Stimulated activated CD8-positive, alpha-beta memory T cell treated with anti-CD3 and anti-CD28 coated beads, Interleukin-7, amount 100 ng/mL, for 1 hour (primary cell): Measurements from ENCODE around the gene NT5DC4.
A peak's percentile ranks its signal among the peaks of the same experiment; 100 is the strongest.

Experiments used
- DNase-seq, 2 donors: peaks; one replicate each; pipeline ENCODE4 v3.0.0-alpha.2; 2020; ENCODE audit warnings: low read depth in 2 of 2

The NT5DC4 gene

DNA sequence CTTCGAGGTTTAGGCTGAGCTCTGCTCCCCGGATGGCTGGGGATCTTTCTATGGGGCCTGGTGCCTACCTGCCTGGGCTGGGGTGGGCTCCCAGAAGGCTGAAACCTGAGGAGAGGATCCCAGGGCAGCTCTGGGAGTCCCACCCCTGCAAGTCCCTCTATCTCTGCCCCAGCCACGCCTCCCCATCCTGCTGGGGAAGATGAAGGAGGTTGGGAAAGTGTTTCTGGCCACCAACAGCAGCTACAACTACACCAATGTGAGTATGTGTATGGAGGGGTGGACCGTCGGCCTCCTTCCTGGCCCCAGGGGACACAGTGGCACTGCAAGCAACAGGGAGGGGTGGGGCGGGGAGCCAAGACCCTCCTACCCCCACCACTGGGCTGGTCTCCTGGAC, 2.7 kb downstream of the NT5DC4 start:
- no peak for DNase-seq

DNA sequence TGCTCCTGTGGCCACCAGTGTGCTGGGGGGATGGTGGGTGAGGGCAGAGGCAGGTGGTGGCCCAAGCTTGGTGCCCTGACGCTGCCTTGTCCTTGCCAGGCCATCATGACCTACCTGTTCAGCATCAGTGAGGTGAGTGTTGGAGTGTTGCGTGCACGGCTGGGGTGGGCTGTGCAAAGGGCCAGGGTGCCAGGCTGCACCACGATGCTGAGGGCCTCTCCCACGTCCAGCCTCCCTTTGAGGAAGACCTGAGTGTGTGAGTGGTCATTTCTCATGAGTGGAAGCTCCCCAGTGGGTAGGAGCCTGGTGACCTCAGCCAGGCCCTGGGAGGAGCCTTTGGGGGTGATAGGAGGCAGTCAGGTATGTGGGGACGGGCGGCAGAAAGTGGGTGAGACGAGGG, 3.2 kb downstream of the NT5DC4 start:
- DNase-seq, result no peak

DNA sequence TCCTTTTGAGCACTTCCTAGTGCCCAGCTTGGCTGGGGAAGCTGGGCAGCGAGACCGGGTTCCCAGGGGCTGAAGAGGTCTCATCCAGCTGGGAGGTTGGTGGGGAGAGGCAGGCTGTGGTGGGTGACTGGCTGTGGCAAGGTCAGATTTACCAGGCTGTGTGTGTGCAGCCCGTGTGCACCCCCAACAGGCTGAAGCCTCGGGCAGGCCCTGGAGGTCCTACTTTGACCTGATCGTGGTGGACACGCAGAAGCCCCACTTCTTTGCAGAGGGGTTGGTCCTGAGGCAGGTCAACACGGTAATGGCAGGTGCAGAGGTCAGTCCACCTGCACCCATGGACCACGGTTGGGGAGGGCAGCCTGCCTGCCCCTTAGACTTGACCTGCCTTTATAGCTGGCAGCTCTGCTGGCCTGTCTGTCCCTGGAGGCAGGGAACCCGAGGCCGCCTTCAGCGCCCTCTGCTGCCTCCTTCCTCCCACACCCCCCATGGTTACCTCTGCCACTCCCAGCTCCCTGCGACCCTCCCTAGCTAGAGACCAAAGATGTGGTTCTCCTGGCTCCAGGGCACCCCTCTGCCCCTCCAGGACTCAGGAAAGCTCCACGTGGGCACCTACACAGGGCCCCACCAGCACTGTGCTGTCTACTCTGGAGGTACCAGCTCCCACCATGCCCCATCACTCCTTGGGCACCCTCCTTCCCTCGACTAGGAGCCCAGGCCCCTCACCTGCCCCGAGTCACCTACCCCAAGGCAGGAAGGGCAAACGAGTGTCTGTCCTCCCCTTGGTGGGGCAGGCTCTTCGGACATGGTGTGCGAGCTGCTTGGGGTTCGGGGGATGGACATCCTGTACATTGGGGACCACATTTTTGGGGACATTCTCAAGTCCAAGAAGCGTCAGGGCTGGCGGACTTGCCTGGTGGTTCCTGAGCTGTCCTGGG, 4.0 kb downstream of the NT5DC4 start:
- no peak for DNase-seq

DNA sequence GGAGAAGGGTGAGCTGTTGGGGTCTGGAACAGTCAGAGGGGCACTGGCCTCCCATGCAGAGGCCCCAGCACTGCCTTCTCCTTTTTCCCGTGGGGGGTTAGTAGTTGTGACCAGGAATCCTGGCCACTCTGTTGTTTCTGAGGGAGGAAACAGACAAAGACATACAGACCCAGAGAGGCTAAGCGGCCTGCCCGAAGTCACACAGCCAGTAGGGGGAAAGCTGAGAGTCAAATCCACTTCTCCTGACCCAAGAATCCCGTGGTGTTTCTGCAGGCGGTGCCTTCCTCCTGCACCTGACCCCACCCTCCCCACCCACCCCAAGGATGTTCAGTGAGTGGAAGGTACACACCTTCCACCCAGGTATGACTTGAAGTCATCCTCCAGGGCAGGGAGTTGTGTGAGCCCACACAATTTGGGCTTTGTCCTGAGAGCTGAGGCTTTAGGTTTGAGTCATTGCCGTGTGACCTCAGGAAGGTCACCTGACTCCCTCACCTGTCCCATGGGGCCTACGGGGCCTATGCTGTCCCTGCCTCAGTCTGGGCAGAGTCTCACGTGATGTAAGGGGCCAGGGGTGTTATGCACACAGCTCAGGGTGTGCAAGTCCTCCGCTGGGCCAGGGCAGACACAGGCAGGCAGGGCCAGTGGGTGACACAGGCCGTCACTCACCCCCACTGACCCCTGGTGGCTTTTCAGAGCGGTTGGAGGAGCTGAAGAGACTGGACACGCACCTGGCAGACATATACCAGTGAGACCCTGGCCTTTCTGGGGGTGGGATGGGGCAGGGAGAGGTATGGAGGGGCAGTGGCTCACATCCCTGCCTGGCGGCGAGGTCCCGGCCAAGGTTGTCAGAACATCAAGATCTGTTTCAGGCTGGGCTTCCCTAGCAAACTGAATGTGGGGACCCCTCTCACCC, 5.0 kb downstream of the NT5DC4 start:
- DNase-seq, result no peak

DNA sequence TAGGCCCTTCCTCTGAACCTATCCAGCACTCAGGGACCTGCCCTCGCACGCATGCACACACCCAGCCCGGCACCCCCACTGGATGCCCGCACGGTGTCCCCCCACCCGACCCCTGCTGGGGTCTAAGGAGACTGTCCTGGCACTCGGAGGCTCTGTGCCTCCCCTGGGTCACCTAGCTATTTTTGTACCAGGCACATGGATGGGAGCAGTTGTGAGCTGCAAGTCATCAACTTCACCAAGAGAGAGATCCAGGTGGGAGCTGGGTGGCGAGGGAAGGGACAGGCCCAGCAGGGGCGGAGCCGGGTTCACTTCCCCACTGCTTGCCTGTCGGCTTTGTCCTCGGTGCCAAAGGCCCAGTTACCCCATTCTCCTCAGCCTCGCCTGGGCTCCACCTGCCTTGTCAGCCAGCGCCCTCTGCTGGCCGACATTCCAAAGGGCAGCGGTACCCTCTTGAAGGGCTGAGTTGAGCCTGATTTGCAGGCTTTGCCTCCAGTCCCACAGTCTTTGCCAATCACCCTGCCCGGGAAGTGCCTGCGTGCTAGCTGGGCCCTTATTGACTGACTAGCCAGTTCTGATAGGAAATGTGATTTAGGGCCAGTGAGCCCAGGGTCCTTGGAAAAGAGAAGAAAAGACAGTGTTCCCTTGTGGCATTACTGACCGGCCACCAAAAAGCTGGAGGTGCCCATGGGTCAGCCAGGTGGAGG, 5.8 kb downstream of the NT5DC4 start:
- DNase-seq, result peak; percentile 68 to 70

DNA sequence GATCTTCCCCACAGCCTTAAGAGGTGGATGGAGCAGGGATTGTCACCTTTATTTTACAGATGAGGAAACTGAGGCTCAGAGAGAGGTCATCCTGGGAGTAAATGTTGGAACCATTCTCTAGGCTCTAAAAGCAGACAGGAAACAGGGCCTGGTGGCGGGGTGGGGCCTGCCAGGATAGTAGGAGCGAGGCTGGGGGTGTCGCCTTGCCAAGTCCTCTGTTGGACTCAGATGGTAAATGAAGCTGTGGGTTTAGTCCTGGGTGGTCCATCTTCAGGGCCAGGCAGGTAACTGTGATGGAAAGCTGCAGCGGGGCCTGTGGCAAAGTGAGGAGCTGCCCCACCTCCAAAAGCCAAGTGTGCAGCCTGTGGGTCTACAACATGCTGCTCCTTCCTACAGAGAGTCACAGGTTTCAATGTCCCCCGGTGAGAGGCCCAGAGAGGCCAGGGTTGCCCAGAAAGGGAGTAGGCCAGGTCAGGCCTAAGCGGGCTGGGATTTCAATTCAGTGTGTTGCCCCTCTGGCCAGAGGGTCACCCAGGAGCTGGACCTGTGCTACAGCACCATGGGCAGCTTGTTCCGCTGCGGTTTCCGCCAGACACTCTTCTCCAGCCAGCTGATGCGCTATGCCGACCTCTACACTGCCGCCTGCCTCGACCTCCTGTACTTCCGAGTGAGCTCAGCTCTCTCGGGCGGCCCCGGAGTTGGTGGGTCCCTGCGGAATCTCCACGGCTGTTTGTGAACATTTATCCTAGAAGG, 6.6 kb downstream of the NT5DC4 start:
- no peak for DNase-seq

DNA sequence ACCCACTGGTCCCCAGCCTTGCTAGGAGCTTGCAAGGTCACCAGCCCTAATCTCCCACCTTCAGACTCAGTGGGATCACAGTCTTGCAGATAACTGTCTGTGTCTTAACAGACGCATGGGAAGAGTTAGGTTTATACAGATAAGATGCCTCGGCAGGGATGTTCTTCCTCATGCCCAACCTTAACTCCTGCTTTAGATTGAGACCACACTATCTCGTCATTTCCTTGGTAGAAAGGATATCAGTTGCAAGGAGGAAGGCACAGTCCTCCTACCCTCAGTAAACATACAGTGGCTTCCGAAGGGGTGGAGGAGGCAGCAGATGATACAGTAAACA, 7.2 kb downstream of the NT5DC4 start:
- DNase-seq, result no peak

DNA sequence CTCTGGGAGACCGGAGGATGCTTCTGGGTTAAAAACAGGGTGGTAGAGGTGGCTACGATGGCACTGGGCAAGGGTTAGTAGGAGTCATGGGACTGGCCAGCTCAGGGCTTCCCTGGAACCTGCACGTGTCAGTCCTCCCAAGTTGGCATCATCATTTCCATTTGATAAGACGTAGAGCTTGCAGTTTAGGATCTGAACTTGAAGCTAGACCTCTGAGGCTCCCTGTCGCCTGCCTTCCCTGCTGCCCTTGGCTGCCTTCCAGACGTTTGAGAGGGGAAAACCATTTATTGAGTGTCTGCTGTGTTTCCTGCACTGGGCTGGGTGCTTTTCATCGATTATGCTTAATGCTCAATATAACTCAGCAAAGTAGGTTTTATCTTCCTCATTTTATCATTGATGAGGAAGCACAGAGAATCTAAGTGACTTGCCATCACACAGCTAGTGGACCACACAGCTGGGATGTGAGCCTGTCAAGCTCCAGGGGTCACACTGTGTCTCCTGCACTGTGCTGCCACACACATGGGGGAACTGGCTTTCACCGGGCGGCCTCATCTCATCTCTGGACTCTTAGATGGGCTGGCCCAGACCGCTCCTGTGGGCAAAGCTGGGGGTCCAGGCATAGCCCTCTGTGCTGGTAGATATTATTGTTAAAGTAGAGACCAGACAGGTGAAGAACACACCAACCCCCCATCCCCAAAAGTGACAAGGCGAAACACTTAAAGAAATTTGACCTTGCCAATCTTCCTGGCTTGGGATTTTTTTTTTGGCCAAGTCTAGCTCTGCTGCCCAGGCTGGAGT, 7.8 kb downstream of the NT5DC4 start:
- no peak for DNase-seq

DNA sequence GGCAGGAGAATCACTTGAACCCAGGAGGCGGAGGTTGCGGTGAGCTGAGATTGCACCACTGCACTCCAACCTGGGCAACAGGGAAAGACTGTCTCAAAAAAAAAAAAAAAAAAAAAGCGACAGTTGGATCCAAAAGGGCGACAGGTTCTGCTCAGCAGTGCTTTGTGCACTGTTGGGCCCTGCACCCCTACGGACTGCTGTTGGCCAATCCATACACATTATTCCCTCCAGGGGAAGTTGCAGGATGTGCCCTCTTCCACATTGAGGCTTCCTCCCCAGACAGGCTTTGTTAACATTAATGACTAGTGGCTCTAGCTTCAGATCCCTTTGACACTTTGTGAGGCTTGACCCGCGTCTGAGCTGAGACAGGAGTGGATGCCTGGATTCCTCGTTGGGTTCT, 9.4 kb downstream of the NT5DC4 start:
- DNase-seq, result no peak

DNA sequence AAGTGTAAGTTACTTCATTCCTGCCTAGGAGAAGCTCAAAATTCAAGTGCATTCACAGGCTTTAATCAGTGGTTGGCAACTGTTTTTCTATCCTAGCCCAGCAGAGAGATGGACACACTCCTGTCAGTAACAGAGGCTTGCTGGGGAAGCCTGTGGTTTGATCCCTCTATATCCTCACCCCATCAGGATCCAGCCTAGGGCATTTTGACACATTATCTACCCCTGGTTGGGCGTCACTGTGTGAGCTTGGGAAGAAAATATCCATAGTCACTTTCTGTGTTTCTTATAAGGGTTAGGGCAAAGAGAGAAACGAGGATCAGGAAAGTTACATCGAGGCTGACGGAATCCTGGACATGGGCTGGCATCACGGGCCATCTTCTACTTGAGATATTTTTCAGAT, 10.0 kb downstream of the NT5DC4 start:
- no peak for DNase-seq

DNA sequence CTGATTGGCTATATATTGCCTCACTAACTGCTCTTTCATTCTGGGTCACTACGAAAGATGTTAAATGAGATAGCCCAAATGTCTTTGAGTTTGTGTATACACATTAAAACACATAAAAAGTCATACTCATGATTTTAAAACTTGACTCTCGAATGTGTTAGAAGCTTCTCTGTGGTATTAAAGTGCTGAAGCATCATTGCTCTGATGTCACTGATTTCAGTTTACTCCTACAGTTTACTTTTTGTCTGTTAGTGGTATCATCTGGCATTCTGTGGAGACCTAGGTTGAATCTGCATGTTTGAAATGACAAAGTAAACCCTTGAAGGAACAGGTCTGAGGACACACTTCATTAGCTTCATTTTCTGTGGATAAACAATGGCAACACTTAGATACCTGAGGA, 10.7 kb downstream of the NT5DC4 start:
- DNase-seq, result no peak

DNA sequence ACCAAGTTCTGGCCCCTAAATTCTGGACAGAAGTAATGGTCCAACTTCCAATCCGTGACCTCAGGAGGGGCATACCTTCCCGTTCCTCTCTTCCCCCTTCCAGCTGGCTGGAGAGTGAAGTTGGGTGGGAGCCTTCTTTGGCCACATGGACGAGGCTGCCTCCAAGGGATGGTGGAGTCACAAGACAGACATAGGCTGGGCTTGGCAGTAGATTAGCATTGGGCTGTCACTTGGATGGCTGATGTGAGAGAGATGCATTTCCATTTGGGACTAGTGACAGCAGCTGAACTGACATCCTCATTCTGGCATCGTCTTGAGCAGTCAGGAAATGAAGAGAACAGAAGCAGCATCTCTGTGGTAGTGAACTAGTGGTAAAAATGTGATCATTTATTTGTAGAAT, 12.6 kb downstream of the NT5DC4 start:
- no peak for DNase-seq

DNA sequence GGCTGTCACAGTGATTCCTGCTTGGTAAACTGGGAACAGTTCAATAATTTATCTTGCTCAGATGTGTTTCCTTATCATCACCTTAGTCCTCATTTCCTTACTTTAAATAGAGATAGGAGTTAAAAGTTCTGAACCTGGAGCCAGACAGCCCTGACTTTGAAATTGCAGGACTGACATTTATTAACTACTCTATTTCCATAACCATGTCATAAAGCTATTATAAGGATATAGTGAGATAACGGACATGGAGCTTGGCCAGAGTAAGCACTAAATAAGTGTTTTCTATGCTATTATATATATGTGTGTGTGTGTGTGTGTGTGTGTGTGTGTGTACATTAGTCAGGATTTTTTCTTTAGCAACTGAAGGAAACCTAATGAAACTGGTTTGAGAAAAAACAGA, 13.1 kb downstream of the NT5DC4 start:
- no peak for DNase-seq

DNA sequence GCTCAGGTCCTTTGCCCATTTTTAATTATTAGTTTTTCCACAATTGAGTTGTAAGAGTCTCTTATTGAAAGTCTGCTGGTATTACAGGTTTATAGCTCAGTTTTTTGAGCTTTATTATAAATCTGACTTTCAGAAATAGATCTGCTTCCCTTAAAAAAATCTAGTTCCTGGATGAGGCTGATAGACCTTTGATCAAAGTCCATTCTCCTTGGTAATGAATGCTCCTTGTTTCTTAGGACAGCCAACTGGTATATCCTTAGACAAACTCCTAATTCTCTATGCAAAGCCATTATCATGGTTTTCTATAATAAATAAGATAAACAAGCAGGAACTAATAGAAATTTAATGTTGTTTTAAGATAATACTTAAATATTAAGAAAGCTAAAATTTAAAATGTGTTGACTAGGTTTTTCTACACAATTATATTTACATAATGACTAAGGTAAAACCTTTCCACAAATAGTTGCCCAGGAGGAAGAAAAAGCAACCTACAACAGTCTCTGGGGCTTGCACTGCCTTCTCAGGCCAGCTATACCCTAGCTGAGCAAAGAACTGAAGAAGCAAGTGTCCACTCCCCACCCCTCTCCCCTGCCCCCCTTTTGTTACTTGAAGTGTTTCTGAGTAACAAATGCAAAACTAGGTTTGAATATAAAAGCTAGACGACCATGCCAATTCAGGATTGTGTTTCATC, 16.9 kb downstream of the NT5DC4 start:
- no peak for DNase-seq

DNA sequence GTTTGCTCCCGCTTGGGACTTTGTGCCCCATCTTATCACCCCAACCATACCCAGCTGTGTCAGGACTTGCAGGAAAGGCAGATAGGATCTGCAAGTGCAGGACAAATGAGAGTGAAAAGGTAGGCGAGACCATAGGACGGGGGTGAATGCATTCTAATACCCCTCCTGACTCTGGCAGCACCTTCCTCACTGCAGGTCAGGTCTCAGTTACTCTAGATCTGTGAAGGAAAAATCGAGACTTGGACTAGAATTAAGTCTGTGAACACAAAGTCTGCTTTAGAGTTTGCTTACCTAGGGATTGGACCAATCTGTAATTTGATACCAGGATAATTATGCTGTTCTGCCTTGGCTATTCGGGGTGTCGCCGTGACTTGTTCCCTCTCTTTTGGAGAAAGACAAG, 19.7 kb downstream of the NT5DC4 start:
- no peak for DNase-seq

DNA sequence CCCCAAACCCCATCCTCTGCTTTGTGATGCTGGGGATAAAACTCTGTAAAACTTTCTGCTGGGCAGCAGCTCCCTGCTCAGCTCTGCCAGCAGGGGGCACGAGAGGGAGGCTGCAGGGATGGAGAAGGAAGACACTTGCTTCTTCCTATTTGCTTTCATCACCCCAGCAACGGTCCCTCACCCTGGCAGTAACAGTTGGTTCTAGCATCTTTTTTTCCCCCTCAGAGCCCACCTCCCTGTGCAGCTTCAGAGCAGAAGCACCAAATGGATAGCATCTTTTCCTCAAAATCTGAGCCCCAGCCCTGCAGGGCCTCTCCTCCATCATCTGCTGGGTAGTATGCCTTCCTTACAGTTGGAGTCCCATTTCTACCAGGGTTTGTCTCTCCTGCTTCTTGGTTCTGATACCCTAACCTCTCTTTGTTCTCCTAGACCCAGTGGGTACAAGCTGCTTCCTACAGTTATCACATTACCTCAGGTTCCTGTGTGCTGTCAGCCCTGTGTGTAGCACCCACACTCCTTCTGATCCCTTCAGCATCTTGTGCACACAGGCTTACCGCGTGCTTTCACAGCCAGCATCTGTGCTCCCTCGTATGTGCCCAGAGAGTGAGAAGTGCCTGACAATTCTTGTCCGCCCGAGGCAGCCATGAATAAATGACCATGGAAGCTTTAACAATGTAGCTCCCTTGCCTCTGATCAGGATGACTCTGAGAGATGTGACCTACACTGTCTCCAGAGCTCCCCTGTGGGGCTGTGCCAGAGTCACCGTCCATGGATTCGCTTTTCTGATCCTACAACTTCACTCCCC, 29.1 kb downstream of the NT5DC4 start:
- peak; percentile 40 to 70 for DNase-seq

DNA sequence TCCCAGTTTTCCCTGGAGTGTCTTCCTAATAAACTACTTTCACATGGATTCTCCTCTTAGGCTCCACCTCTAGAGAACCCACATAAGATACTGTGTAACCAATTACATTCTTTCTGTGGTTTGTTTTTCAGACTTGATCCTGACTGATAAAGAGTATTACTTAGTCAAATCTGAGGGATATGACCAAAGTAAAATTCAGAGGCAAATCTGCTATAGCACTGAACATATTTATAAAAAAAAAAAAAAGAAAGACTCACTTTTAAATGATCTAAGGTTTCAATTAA, 29.7 kb downstream of the NT5DC4 start:
- DNase-seq, result no peak

DNA sequence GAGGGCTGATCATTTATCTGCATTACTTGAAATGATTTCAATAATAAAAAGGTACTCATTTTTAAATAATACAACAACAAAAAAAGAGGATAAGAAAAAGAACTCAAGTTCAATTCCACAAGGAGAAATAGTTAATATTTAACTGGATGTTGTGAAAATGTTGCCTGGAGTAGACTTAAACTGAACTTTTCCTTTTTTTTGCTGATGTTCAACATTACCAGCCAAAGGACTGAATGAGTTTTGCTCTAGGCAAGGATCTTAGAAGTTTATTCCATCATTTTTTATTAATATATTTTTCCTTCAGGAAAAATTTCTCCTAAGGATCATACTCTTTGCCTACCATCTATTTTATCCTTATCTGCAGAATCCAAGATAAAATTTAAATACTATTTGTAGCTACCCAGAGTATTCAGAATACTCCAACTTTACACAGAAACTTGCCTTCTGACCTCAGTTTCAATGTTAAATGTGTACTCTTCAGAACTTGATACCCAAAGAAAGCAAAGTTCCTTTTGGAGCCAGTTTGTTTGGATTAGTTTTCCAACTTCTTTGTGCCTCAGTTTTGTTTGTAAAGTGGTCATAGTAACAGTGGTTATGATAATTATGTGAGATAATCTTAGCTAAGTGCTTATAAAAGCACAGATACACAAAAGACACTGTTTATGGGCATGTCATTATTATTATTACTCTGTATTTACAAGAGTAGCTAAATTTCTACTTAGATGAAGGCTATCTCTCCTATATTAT, 30.8 kb downstream of the NT5DC4 start:
- DNase-seq, result no peak

DNA sequence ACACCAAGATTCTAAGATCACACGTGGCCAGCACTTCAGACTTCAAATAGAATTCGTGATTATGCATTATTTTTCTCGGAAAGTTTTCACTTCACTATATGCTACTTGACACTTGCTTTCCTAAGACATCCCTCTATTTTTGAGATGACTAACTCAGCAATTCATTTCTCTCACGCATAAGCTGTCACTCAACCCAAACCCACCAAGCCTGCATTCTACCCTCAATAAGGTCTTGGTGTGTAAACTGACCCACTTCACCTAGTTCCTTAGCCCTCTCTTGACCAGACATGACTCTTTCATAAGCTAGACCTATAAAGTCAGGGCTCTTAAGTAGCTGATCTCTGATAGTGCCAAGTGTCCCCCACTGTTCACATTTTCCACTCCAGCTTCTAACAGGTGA, 31.8 kb downstream of the NT5DC4 start:
- DNase-seq, result no peak
